ENCODE measurements around the gene EGFR.

GRCh38 chr7:55026867-55027490 lies 8.2 kb downstream of the EGFR start:
- no peak for TF ChIP-seq CTCF (IDR thresholded peaks at IDR 0.05)
- no peak for TF ChIP-seq EP300 (IDR thresholded peaks at IDR 0.05)
